Kasumi-1 (cell line): ENCODE data around the gene RAB23.
A peak's percentile ranks its signal among the peaks of the same experiment; 100 is the strongest.

ENCODE experiments used
- DNase-seq, 2 experiments: peaks; one replicate each; lab custom pipeline; 2025; lab: John Stamatoyannopoulos, UW

Gene RAB23

DNA sequence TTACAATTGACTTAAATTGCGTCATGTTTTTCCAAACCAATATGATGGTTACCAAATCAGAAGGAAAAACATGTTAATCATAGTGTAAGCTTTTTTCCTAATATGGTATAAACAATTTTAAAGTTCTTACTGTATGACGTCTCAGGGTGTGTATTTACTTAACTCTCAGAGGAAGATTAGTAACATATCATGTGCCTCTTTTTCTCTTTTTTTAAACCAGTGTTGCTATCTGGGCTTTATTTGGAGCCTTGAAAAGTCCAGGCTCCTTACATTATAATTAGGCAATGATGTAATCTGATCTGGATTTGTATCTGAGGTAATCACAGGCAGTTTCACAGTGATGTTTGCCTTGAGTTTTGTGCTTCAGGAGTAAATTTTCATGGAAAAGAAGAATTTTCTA, 20.4 kb upstream of the RAB23 start:
- DNase-seq: no peak

DNA sequence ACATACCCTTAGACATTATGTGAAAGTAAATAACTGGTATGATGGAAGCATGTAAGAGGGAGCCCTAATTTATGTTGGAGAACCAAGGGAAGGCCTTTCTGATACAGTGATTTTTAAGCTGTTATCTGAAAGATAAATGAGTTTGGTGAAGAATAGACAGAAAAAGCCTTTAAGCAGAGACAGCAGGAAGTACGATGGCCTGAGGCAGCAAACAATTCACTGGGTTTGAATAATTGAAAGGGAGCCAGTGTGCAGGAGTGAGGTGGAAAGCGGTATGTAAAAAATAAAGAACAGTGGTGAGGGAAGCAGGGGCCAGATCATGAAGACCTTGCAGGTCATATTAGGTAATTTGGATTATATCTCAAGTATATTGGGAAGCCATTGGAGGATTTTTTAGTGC, 4.1 kb upstream of the RAB23 start:
- DNase-seq: no peak

DNA sequence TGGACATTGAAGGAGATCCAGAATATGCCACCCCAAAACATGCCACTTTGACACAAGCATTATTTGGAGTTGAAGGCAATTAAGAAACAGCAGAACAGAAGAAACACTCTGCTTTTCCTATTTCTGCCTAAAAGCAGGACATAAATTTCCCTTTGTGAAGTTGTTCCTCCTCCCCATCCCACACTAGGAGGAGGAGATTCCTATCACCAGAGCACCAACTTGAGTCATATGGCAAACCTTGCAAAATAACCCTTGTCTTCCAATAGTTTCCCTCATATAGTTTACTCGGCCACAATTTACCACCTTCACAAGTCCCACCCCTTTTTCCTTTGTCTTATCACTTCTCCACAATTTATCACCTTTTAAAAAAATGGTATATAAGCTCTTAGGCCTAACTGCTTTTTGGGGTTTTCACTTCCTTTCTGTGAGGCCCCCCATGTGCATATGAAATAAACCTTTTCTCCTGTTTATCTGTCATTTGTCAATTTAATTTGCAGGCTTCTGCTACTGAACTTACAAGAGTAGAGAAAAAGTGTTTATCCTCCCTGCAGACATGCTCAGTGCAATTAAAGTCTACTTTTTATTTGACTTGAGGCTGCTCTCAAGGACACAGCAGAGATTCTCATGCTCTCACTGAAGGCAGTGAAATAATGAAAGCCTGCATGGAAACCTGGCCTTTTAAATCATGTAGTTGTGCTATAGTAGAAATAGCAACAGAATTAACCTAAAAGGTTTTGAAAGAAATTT, 2.8 kb upstream of the RAB23 start:
- no peak for DNase-seq

DNA sequence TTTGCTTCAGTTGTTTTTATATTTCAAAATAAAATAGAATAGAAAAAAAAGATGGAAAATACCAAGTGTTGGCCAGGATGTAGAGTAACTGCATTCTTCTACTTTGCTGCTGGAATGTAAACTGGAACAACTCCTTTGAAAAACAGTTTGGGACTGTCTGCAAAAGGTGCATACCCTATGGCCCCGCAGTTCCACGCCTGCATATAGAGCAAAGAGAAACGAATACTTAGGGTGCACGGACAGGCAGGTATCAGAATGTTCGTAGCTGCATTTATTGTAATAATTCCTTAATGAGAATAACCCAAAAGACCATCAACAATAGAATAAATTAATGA, 603 bp upstream of the RAB23 start:
- DNase-seq: peak in 1 of 2 experiments; percentile 9

DNA sequence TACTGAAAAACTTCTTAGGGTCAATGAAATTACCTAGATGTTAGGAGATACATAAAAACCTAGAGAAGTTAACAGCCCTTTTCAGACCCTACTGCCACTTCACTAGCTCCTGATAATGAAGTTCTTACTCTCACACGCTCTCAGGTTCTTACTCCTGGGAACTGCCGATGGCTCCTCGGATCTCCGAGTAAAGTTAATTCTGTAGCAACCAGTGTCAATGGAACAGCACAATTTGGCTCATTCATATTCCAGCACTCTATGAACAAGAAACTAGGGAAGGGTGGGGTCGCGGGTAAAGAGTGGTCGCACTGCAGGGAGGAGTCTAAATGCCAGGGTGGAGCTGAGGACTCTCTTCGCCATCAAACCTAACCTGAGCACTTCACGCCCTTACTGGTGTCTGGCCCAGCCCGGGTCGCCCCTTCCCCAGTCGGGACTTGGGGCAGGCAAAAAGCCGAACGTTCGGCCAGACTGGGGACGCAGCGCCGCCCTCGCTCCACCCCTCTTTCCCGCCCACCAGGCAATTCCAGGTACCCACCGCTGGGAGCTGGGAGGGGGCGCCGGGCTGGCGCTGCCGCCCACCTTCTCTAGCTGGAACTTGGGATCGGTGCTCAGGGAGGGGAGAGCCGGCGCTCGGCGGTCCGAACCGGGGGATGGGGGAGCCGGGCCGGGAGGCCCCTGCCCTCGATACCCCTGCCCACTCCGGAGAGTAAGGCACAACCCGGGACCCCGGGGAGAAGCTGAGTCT, 744 bp downstream of the RAB23 start:
- peak; percentile 69 to 83 for DNase-seq

DNA sequence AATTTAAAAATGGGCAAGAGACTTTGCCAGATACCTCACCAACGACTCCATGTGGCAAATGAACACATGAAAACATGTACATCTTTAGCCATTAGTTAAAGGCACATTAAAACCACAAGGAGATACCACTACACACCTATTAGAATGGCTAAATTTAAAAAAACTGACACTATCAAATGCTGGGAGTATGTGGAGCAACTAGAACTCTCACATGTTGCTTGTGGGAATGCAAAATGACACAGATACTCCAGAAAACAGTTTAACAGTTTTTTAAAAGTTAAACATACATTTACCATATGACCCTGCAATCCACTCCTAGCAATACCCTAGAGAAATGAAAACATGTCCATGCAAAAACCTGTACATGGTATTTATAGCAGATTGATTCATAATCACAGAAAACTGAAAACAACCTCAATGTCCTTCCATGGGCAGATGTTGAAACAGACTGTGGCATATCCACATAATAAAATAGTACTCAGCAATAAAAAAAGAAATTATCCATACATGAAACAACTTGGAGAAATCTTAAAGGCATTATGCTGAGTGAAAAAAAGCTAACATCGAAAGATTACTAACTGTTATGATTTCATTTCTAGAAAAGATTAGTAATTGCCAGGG, 1.9 kb downstream of the RAB23 start:
- no peak for DNase-seq

DNA sequence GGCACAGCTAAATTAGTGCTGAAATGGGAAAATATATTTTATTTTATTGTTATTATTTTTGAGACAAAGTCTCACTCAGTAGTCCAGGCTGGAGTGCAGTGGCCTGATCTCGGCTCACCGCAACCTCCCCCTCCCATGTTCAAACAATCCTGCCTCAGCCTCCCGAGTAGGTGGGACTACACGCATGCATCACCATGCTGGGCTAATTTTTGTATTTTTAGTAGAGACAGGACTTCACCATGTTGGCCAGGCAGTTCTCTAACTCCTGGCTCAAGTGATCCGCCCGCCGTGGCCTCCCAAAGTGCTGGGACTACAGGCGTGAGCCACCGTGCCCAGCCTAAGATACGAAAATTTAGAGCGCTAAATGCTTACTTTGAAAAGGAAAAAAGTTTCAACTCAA, 4.8 kb downstream of the RAB23 start:
- no peak for DNase-seq

DNA sequence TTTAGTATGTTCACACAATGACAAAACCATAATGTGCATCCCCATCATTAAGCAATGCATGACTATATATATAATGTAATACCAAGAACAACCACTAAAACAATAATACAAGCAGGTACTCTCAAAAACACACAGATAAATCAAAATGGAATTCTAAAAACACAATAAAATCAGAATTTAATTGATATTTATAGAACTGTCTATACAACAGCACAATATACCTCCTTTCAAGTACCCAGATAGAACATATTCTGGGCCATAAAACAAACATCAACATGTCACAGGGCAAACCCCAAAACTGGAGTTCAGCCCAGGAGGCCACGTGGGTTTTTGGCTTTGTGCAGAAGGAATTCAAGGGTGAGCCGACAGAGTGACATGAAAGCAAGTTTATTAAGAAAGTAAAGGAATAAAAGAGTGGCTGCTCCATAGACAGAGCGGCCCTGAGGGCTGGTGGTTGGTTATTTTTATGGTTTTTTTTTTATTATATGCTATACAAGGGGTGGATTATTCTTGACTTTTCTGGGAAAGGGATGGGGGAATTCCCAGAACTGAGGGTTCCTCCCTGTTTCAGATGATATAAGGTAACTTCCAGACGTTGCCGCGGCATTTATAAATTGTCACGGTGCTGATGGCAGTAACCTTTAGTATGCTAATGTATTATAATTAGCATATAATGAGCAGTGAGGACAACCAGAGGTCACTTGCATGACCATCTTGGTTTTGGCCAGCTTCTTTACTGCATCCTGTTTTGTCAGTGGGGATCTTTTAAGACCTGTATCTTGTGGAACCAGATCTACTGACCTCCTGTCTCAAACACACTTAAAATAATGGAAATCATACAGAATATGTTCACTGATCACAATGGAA, 5.6 kb downstream of the RAB23 start:
- peak; percentile 28 to 31 for DNase-seq

DNA sequence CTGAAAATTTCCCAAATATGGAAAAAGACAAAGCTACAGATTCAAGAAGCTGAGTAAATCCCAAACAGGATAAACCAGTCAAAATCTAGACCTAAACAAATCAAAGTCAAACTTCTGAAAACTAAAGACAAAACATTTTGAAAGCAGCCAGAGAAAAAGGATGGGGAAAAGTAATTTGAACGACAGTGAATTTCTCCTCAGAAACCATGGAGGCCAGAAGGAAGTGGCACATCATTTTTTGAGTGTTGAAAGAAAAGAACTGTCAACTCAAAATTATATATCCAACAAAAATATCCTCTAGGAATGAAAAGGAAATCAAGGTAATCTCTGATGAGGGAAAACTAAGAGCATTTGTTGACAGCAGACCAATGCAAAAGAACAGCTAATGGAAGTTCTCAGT, 6.8 kb downstream of the RAB23 start:
- DNase-seq: no peak

DNA sequence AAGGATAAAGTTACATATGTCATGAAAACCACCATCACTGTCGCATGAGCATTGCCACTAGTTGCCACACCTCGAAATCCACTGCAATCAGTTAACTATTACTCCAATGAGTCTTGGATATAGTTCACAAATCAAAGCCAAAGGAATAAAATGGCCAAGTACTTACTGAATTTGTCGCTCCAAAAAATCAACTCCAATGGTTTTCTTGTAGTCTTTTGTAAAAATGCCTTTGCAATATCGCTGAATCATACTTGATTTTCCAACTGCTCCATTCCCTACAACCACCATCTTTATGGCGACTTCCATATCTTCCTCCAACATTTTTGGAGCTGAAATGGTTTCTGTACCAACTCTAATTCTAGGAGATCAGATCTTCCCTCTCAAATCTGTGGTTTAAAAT, 12.0 kb downstream of the RAB23 start:
- no peak for DNase-seq

DNA sequence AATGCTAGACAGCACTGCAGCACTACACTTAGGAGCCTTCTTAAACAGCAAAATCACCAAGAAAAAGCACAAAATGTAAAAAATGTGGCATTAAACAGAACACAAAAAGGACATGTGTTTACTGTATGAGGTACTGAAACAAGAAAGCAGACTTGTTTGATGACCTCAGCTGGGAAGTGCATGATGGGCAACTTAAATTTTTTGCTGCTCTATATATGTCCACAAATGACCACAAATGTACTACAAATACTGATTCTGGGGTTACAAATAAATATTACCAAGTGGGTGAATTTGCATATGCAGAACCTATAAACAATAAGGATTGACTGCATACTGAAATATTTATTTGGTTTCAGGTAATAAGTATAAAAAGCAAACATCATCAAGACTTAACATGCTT, 13.1 kb downstream of the RAB23 start:
- no peak for DNase-seq

DNA sequence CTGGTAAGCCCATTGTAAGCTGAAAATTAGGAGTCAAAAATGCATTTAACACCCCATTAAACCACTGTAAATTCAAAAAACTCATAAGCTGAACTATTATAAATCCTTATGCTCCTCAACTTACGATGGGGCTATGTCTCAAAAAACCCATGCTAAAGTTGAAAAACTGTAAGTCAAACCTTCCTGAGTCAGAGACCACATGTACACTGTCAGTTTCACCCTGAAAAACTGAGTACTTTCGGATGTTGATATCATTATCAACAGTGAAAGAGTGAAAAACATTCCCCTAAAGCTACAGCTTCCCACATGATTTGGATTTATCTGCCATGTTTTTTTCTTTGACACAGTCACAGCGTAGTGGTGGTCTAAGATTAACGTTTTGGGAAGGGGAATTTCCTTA, 14.2 kb downstream of the RAB23 start:
- no peak for DNase-seq

DNA sequence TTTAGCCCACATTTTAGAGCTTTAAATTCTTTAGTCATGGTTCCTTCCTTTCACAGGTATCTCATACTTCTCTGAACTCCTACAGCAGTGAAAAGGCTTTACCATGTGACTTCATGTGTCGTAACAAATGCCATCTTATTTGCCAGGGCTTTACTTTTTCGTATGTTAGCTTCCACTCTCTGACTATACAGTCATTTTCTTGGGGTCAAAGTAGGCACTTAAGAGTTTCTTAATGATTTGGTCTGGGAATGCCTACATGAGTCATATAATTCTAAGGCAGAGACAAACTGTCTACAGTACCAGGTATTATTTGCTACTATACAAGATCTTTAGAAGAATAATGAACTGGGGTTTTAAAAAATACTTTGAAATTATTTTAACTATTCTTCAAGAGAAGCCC, 15.0 kb downstream of the RAB23 start:
- DNase-seq: no peak

DNA sequence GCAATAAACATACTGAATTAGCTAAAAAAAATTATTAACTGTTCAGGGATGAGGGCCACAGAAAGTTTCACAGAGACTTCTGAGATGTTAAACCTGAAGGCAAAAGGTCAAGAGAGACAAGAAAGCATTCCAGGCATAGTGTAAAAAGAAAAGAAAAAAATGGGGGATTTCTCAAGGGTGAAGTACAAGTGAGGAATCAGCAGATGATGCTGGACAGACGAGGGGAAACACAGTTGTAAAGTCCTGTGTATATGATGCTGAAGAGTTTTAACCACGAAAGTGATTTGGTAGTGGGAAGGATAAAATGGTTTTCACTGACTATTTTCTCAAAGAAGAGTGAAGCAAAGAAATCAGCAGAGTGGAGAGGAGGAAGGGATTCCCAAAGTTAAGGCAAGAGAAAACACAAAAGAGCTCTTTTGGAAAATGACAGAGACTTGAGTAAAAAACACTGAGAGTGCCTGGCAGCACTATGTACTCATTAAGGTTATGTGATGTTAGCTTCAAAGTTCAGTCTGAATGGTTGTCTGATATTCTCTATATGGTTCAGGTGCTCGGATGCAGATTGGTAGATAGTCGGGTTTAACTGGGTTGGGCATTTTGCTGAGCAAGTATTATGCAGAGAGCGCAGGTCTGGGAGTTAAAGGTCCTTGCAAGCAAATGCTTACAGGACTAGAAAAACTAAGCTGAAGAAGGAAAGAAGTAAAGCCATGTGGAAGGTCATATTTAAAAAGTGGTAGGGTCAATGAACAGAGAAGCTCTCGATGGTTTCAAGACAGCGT, 16.4 kb downstream of the RAB23 start:
- no peak for DNase-seq

DNA sequence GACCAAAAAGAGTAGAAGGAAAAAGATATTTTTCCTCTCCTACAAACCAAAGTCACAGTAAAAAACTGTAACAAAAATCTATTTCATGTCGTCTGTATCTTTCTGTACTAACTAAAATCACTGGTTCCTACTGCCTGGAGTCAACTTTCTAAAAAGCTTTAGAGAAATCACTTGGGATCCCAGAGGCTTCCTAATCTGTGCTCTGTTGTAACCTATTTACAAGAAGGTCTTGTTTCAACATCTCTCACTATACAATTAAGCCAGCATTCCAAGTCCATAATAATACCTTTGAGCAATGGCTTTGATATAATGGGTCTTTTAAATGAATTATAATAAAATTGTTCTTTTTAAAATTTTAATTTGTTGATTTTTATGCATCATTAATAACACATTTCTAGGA, 20.4 kb downstream of the RAB23 start:
- DNase-seq: no peak

DNA sequence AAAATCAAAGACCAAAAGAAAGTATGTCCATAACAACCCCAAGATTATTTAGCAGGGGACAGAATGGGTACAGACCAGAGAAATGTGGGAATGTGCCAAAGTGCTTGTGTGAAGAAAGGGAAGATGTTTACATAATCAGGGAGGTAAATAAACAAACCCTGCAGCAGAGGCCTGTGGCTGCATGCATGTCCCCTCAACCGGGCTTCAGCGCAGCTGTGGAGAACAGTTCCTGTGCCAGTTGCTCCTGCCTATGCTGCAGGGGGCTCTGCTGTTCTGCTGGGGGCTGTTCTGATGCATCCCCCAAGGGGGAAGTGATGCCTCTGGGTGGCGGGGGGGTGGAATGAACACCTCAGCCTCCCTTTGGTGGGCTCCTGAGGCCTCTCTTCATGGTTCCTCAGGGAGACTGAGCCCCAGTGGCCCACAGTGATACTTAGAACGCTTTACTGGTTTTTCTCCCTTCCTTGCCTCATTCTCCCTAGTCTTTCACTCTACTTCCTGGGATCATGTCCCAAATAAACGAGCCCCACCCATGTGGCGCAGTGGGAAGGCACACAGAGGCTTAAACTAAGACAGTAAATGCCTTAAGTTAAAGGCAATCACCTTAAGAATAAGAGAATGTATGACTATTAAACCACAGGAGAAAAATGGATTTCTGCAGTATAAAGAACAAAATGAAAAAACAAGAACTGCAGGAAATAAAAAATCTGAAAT, 23.0 kb downstream of the RAB23 start:
- DNase-seq: no peak

DNA sequence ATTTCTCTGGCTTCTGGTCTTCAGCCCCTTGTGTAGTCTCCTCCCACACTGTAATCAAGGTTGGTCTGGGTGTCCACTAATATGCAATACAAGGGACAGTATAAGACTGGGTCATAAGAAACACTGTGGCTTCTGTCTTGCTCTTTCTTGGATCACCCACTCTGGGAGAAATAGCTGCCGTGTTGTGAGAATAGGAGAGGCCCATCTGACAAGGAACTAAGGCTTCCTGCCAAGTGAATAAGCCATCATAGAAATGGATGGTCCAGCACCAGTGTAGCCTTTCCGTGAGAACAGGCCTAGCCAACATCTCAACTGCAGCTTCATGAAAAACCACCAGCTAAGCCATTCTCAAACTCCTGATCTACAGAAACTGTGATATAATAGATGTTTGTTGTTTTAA, 26.6 kb downstream of the RAB23 start:
- DNase-seq: no peak

DNA sequence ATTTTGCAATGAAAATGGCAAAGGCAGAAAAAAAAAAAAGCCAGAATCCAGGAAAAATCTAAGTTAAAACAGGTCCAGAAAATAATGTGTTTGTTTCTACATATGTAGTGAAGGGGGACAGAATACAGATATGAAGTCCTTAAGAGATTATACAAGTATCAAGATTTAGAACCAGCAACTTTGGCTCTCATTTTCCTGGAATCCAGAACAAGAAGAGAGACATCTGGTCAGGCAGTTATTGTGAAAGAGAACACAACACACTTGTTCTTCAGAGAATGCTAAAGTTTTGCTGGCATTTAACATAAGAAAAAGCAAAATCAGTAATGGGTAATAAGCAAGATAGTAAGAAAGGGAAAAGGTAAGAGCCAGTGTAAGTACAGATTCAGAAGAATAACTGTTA, 28.9 kb downstream of the RAB23 start:
- no peak for DNase-seq

DNA sequence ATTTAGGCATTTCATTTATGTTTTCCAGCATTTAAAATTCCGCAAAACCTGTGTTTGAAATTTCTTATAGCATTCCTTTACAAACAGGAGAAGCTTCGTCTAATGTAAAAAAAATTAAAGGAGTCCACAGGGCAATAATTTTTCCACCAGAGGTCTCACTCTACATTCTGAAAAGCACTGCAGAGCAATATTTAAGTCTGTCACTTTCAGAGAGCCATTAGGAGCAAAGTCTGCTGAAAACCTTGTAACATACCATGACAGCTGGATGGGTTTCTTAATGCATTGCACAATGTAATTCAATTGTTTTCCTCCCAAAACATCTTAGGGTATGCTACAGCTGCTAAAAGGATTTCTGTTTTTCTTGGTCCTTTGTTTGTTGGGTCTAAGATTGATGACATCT, 32.0 kb downstream of the RAB23 start:
- DNase-seq: peak; percentile 12 to 54

DNA sequence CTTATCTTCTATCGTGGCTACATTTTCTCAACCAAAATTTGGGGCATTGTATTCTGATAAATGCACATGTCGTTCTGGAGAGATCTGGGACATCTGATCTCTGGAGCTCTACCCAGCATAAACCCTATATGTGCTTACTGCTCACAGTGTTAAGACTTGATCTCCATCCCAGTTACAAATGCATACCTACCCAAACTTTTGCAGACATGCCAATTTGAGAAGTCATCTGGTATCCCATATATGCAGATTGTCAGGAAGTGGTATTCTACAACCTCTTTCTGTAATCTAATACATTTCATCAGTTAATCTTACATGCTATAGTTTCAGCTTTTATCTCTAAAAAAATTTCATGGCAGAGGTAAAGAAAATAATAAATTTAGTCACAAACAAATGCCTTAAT, 38.8 kb downstream of the RAB23 start:
- no peak for DNase-seq

DNA sequence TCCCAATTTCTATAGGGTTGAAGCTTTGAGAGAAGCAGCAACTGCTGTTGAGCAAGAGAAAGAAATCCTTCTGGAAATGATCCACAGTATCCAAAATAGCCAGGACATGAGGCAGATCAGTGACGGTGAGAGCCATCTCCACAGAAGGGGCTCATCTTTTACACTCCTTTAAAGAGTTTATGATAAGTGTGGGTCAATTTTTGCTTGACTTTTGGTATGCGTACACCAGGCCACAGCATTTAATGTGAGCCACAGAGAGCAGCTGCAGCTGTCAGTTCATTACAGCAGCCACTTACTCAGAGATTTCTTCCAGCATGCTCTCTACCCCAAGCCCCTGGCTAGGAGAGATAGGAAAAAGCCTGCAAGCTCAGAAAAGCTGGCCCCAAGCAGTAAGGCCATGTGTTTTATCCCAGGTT, 40.1 kb downstream of the RAB23 start:
- DNase-seq: no peak
